GM10266 (cell line): ENCODE measurements around the gene LYRM4.

ENCODE experiments used
- DNase-seq: peaks from one replicate; pipeline ENCODE4 v3.0.0; 2012; ENCODE audit errors: extremely low spot score
- TF ChIP-seq, protein P1 (sequence below): IDR thresholded peaks from 2 replicates; pipeline ENCODE4 v1.5.1; 2012; ENCODE audit warnings: mild to moderate bottlenecking, low read depth; ENCODE audit not compliant: control insufficient read depth, insufficient read depth; ENCODE audit errors: missing control alignments

Gene LYRM4

DNA sequence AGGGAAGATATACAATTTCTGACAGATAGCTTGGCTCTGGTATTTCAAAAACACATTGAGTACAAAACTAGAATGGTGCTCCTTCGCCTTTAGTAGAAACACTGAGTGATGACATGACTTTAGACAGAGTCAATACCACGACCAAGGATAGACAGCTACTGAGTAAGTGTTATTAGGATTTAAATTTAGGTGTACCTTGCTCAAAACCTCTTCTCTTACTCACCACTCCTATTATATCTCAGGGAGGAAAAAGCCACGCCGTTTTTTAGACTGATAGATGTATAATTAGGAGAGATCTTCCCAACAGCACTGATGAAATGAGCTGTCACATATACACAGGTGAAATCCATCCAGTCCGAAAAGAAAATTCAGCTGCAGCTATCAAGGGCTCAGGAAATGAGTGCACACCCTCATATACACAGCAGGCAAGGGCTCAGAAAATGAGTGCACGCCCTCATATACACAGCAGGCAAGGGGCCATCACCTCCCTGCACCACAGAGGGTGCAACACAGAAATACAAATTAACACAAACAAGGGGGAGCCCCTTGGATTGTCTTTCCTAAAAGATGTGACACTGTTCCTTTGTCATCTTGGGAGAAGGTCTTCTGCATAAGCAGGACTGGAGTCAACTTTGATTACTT, 53.7 kb downstream of the LYRM4 start:
- no peak for DNase-seq
- TF ChIP-seq, protein P1, sequence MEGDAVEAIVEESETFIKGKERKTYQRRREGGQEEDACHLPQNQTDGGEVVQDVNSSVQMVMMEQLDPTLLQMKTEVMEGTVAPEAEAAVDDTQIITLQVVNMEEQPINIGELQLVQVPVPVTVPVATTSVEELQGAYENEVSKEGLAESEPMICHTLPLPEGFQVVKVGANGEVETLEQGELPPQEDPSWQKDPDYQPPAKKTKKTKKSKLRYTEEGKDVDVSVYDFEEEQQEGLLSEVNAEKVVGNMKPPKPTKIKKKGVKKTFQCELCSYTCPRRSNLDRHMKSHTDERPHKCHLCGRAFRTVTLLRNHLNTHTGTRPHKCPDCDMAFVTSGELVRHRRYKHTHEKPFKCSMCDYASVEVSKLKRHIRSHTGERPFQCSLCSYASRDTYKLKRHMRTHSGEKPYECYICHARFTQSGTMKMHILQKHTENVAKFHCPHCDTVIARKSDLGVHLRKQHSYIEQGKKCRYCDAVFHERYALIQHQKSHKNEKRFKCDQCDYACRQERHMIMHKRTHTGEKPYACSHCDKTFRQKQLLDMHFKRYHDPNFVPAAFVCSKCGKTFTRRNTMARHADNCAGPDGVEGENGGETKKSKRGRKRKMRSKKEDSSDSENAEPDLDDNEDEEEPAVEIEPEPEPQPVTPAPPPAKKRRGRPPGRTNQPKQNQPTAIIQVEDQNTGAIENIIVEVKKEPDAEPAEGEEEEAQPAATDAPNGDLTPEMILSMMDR = no peak

DNA sequence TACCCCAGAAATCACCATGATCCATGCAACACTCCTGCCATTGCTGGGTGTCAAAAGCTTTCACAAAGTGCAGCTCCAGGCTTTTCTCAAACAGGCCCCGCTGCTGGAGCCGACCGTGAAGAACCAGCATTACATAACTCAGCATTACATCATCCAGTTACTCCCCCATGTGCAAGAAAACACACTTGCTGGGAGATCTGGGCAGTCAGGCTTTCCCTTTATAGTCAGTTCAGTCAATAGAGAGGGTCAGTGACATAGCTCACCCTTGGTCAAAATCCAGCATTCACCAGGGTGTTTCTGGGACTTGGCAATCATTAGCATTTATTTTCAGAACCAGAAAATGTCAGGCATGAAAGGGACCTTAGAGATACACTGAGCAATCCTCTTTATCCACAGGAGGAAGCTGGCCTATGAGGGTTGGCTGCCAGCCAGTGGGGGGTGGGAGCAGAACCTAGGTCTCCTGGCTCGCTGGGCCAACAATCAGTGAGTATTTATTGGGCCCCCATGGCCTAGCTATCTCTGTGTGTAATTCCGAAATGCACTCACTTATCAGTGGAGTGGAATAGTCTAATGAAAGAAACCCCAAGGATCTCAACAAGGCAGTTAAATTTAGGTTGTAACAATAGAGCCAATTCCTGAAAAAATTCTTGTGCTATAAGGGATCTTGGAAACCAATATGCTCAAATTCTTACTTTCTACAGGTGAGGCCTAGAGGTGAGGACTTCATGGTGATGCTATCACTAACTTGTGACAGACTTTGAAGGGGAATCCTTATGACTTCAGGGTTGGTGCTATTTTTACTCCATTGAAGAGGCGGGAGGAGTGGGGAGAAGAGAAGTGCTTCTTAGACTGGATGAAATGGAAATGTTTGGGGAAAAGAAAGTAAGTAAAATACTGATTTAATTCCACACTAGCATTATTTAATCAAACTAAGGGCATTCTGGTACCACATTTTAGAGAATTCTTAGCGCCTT, 54.6 kb downstream of the LYRM4 start:
- TF ChIP-seq, protein P1 = no peak
- no peak for DNase-seq

DNA sequence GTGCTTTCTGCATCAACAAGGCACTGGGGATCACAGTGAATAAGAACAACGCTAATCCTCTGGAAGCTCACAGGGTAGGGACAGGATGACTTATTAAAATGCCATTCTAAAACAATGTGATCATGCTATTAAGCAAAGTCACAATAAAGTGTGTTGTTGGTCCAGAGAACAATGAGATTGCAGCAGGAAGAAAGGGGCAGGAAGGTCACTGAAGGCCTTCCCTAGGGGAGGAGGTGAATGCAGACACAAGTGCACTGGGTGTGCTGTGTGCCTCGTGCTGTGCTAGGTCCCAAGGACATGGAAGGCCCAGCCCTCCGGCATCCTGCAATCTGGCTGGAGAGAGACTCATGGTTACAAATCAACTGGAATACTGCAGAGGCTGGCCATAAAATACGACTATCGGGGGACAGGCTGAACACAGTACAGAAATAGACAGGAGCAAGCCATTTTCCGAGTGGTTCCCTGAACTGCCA, 55.7 kb downstream of the LYRM4 start:
- TF ChIP-seq, protein P1 = no peak
- DNase-seq = no peak

DNA sequence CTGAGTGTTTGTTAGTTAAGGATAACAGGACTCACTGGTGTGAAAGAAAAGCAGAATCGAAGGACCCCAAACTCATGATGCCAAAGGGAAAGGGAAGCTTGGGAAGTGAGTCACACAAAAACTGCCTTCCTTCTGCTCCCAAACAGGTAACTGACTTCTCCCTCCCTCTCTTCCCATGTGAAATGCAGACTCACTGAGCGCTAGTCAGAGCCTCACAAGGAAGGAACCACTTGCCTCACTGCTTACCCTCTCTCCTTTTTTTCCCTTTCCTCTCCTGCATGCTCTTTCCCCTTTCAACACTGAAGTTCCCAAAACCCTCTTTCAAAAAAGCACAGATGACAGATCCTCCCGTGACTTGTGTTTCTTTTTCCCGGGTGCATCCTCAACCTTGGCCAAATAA, 56.4 kb downstream of the LYRM4 start:
- TF ChIP-seq, protein P1 = no peak
- DNase-seq = no peak

DNA sequence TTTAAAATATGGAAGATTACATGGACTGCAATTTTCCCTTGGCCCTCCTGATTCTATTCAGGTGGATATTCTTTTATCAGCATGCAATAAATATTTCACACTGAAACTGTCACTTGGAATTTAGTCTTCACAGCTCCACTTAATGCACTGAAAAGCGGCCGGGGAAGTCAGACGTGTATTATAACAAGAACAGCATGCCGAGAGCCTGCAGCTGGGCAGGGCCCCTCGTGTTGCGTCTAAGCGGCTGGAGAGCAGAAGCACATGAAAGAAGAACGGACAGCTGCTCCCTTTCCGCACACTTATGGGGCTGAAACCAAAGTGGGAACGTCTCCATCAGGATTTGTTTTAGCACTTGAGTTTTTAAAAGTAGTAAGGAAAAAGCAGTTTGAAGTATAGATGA, 57.2 kb downstream of the LYRM4 start:
- DNase-seq = no peak
- TF ChIP-seq, protein P1 = no peak

DNA sequence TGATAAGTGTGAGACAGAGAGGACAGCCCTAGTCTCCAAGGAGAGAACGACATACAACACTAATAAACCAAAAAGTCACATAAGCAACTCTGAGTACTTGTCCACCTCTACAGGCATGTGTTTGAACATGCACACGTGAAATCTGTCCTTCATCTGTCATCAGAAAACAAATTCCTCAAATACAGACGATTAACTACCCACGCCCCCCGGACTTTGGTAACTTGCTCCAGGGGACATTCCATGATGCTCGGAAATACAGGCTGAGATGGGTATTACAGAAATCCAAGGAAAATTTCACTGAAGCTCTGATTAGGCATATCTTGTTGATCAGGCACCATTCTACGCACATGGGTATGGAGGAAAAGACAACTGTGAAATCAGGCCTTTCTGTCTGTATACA, 57.8 kb downstream of the LYRM4 start:
- no peak for DNase-seq
- TF ChIP-seq, protein P1 = no peak

DNA sequence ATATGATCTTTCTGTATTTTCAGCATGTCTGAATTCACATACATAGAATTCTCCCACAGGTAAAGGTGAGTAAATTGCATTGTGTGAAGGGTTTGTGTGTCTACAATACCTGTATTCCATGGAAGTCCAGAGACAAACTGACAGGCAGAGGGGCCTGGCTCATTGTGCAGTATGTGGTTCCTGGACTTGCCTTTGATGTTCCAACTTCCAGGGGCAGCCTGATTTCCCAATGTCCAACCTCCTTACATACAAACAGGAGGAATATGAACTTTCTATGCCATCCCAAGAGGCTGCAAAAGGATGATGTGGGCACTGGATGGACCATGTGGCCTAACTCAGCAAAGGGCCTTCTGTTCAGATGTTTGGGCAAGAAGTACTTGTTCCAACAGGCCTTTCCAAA, 58.5 kb downstream of the LYRM4 start:
- DNase-seq = no peak
- TF ChIP-seq, protein P1 = no peak
